Endothelial cell of umbilical vein (primary cell): Measurements from ENCODE around the gene CTAG1A.
A peak's percentile ranks its signal among the peaks of the same experiment; 100 is the strongest.

Experiments used
- EZH2 ChIP-seq: IDR thresholded peaks from 2 replicates; pipeline ENCODE4 v1.6.1; 2012; ENCODE audit warnings: borderline replicate concordance, low read depth, mild to moderate bottlenecking, moderate library complexity, low read length, inconsistent platforms; ENCODE audit not compliant: severe bottlenecking
- MYC ChIP-seq: IDR thresholded peaks from one replicate; pipeline ENCODE4 v1.6.1; 2011; ENCODE audit warnings: mild to moderate bottlenecking, low read depth, low read length
- POLR2A ChIP-seq: IDR thresholded peaks from 2 replicates; pipeline ENCODE4 v1.6.1; 2012; ENCODE audit warnings: low read depth, mild to moderate bottlenecking, control low read depth, low read length
- POLR2AphosphoS5 ChIP-seq: IDR thresholded peaks from 2 replicates; pipeline ENCODE4 v1.6.1; 2012; ENCODE audit warnings: low read depth, mild to moderate bottlenecking, control low read depth, low read length, moderate library complexity; ENCODE audit not compliant: insufficient read depth
- TF ChIP-seq, protein P1 (sequence below), 2 donors: IDR thresholded peaks; 1 replicate in 1 of 2; 2 replicates in 1 of 2; pipeline ENCODE4 v1.5.1; 2011; ENCODE audit warnings: low read length in 2 of 2, mild to moderate bottlenecking in 2 of 2, moderate library complexity in 2 of 2, control low read depth in 1 of 2, inconsistent platforms in 1 of 2, low read depth in 1 of 2; ENCODE audit not compliant: insufficient read depth in 1 of 2; ENCODE audit errors: extremely low read depth in 1 of 2

DNA sequence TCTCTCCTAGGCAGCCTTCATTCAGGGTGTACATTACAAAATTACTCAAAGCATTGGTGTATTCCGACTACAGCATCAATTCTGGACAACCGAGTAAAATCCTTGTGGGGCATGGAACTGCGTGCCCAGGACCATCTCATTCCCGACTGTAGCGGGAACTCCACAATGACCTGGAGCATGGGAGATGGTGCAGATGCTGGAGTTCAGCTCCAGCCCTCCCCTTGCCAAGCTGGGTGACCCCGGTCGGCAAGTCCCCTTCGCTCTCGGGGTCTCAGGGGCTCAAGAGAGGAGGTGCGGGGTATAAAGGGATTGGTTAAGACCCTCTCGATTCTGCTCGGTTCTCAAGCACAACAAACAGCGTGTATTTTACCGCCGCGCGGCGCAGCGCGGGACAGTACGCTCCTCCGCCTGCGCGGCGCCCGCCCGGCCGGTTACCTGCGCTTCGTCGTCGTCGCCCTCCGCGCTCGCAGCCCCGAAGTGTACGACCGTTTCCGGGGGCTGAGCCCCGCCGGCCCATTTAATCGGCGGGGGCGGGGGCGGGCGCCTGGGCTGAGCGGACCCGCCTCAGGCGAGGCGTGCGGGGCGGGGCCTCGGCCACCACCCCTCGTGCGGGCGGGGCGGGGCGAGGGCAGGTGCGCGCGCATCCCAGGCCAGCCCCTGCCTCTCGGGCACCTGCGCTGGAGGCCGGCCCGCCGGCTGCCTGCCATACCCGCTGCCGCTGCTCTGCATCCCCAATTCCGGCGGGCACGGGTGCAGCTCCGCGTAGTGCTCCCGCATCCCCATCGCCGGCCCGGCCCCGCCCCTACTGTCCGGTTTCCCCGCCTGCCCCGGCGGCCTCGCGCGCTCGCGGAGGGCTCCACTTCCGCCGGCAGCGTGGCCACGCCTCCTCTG is 38.3 kb upstream of the CTAG1A start, which contains the start of gene G6PD:
- TF ChIP-seq POLR2A, result peak; percentile 79
- TF ChIP-seq, protein P1, sequence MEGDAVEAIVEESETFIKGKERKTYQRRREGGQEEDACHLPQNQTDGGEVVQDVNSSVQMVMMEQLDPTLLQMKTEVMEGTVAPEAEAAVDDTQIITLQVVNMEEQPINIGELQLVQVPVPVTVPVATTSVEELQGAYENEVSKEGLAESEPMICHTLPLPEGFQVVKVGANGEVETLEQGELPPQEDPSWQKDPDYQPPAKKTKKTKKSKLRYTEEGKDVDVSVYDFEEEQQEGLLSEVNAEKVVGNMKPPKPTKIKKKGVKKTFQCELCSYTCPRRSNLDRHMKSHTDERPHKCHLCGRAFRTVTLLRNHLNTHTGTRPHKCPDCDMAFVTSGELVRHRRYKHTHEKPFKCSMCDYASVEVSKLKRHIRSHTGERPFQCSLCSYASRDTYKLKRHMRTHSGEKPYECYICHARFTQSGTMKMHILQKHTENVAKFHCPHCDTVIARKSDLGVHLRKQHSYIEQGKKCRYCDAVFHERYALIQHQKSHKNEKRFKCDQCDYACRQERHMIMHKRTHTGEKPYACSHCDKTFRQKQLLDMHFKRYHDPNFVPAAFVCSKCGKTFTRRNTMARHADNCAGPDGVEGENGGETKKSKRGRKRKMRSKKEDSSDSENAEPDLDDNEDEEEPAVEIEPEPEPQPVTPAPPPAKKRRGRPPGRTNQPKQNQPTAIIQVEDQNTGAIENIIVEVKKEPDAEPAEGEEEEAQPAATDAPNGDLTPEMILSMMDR (IDR thresholded peaks at IDR 0.05; ENCODE audit: extremely low read depth in 1 of 2, insufficient read depth in 1 of 2, low read depth in 1 of 2, low read length in 2 of 2), result no peak
- TF ChIP-seq POLR2AphosphoS5, result peak; percentile 67
- no peak for TF ChIP-seq EZH2
- no peak for TF ChIP-seq MYC
